WTC11 (cell line): ENCODE measurements around the gene PDE8A. TPM values are rescaled to one million over a fixed set of nuclear protein-coding genes. Genes with fewer than 3 reads are reported as not detected.
A peak's percentile ranks its signal among the peaks of the same experiment; 100 is the strongest.

ENCODE experiments used
- ATAC-seq: fragments of 200-7000 bp; cut with Tn5 transposase; 2 replicates; pipeline ENCODE4 v1.10.0; 2021; ENCODE audit warnings: mild to moderate bottlenecking, moderate library complexity
- CTCF ChIA-PET: fragments of 300-600 bp; sonication (Branson Sonifier 250); formaldehyde crosslinking; loops from one replicate; lab custom pipeline; 2021; ENCODE audit warnings: antibody characterized with exemption; lab: Charles Lee
- POLR2A ChIA-PET: fragments of 350-600 bp; sonication (Branson Sonifier 250); formaldehyde crosslinking; loops from one replicate; lab custom pipeline; 2021; ENCODE audit warnings: antibody characterized with exemption; lab: Charles Lee
- DNase-seq: peaks from one replicate; pipeline ENCODE4 v3.0.0; 2021; ENCODE audit warnings: low spot score
- H3K27ac Mint-ChIP-seq: 2 replicates; pipeline ENCODE4 v1.8.0; 2021; ENCODE audit warnings: mixed read lengths
- H3K27me3 Mint-ChIP-seq: 2 replicates; pipeline ENCODE4 v1.8.0; 2021; ENCODE audit warnings: low read depth, mild to moderate bottlenecking, moderate library complexity, mixed read lengths
- H3K36me3 Mint-ChIP-seq: 2 replicates; pipeline ENCODE4 v1.8.0; 2021; ENCODE audit warnings: mixed read lengths
- H3K4me1 Mint-ChIP-seq: 2 replicates; pipeline ENCODE4 v1.8.0; 2022; ENCODE audit warnings: mixed read lengths
- H3K4me3 Mint-ChIP-seq: 2 replicates; pipeline ENCODE4 v1.8.0; 2021; ENCODE audit warnings: mild to moderate bottlenecking, moderate library complexity, mixed read lengths
- H3K9me3 Mint-ChIP-seq: 2 replicates; pipeline ENCODE4 v1.8.0; 2021; ENCODE audit warnings: mixed read lengths
- CBFB ChIP-seq: sonication (generic); formaldehyde crosslinking; IDR thresholded peaks from 2 replicates; pipeline ENCODE4 v1.8.1; 2022; ENCODE audit warnings: mild to moderate bottlenecking, low read depth, missing genetic modification reagents
- CDX4 ChIP-seq: fragments of 250-450 bp; sonication (Bioruptor Pico); IDR thresholded peaks from 2 replicates; pipeline ENCODE4 v1.9.0; 2021; ENCODE audit warnings: moderate library complexity, mild to moderate bottlenecking, inconsistent platforms, borderline replicate concordance
- CREM ChIP-seq: sonication (generic); formaldehyde crosslinking; IDR thresholded peaks from 2 replicates; pipeline ENCODE4 v1.8.1; 2022; ENCODE audit warnings: mild to moderate bottlenecking, missing genetic modification reagents, moderate library complexity
- ELF4 ChIP-seq: sonication (generic); formaldehyde crosslinking; IDR thresholded peaks from 2 replicates; pipeline ENCODE4 v1.8.1; 2022; ENCODE audit warnings: low read depth, mild to moderate bottlenecking, moderate library complexity, missing genetic modification reagents
- ETV6 ChIP-seq: sonication (generic); formaldehyde crosslinking; IDR thresholded peaks from 2 replicates; pipeline ENCODE4 v1.8.1; 2022; ENCODE audit warnings: mild to moderate bottlenecking, missing genetic modification reagents
- FOXJ3 ChIP-seq: sonication (generic); formaldehyde crosslinking; IDR thresholded peaks from 2 replicates; pipeline ENCODE4 v1.9.0; 2021; ENCODE audit warnings: missing genetic modification reagents, mild to moderate bottlenecking, borderline replicate concordance
- NFE2L1 ChIP-seq: sonication (generic); formaldehyde crosslinking; IDR thresholded peaks from 2 replicates; pipeline ENCODE4 v1.8.1; 2023; ENCODE audit warnings: missing genetic modification reagents
- NFYB ChIP-seq: sonication (generic); formaldehyde crosslinking; conservative IDR thresholded peaks from 2 replicates; pipeline ENCODE4 v1.8.0; 2022; ENCODE audit warnings: low read depth, missing genetic modification reagents
- SP1 ChIP-seq: sonication (generic); formaldehyde crosslinking; conservative IDR thresholded peaks from 2 replicates; pipeline ENCODE4 v1.8.1; 2022; ENCODE audit warnings: missing genetic modification reagents
- STAT6 ChIP-seq: sonication (generic); formaldehyde crosslinking; conservative IDR thresholded peaks from 2 replicates; pipeline ENCODE4 v1.8.1; 2023; ENCODE audit warnings: mild to moderate bottlenecking, low read depth, missing genetic modification reagents, moderate library complexity
- TEAD1 ChIP-seq: sonication (generic); formaldehyde crosslinking; IDR thresholded peaks from 2 replicates; pipeline ENCODE4 v1.8.0; 2022; ENCODE audit warnings: mild to moderate bottlenecking, missing genetic modification reagents
- ZBTB43 ChIP-seq: sonication (generic); formaldehyde crosslinking; IDR thresholded peaks from 2 replicates; pipeline ENCODE4 v1.8.1; 2023; ENCODE audit warnings: mild to moderate bottlenecking, missing genetic modification reagents
- ZMAT4 ChIP-seq: fragments of 250-450 bp; sonication (Bioruptor Pico); IDR thresholded peaks from 2 replicates; pipeline ENCODE4 v1.9.0; 2021; ENCODE audit warnings: mild to moderate bottlenecking
- ZNF121 ChIP-seq: sonication (generic); formaldehyde crosslinking; IDR thresholded peaks from 2 replicates; pipeline ENCODE4 v1.8.0; 2023; ENCODE audit warnings: missing genetic modification reagents
- ZNF263 ChIP-seq: sonication (generic); formaldehyde crosslinking; IDR thresholded peaks from 2 replicates; pipeline ENCODE4 v1.8.1; 2022; ENCODE audit warnings: low read depth, mild to moderate bottlenecking, moderate library complexity, missing genetic modification reagents
- ZNF317 ChIP-seq: sonication (generic); formaldehyde crosslinking; IDR thresholded peaks from 2 replicates; pipeline ENCODE4 v1.8.1; 2023; ENCODE audit warnings: low read depth, mild to moderate bottlenecking, moderate library complexity, missing genetic modification reagents, borderline replicate concordance
- total RNA-seq: library from RNA; stranded (reverse); gene quantifications from 3 replicates; pipeline ENCODE4 v1.2.3, GENCODE V29; 2021
- TF ChIP-seq, protein P1 (sequence below): sonication (generic); formaldehyde crosslinking; IDR thresholded peaks from 2 replicates; pipeline ENCODE4 v1.8.1; 2023; ENCODE audit warnings: mild to moderate bottlenecking, missing genetic modification reagents
- TF ChIP-seq, protein P2 (sequence below): sonication (generic); formaldehyde crosslinking; IDR thresholded peaks from 2 replicates; pipeline ENCODE4 v1.8.0; 2022; ENCODE audit warnings: mild to moderate bottlenecking, missing genetic modification reagents
- TF ChIP-seq, protein P3 (sequence below): fragments of 200-600 bp; IDR thresholded peaks from 2 replicates; pipeline ENCODE4 v1.8.0; 2022; ENCODE audit warnings: antibody characterized with exemption

The PDE8A gene
- total RNA-seq, 1 experiment from 2014 or later: 13.9 TPM

- TF ChIP-seq ZNF121 (CRISPR knock-in tag): no peak
These were observed 183.3 kb downstream of the PDE8A start (continued) for GRCh38 chr15:85164841-85165466.

- ChIA-PET POLR2A (no interaction called here), CTCF (interaction anchor here (1.2 to 2.1 kb wide), 5 partner anchors 11 to 239 kb away, joined by 3 to 14 read pairs (median 10); no protein-coding TSS in a partner anchor)
- no peak overlapping the region for H3K27ac Mint-ChIP-seq
- no peak for ATAC-seq
- H3K4me3 Mint-ChIP-seq: peak overlapping the region; percentile 48
- TF ChIP-seq ZNF121 (CRISPR knock-in tag) (no peak), NFE2L1 (CRISPR knock-in tag) (no peak)
- TF ChIP-seq, all 79 proteins: peak for 0
- H3K4me1 Mint-ChIP-seq: peaks cover 12% of the 10 kb centered on the region
- peaks cover 61% of the 10 kb centered on the region for H3K9me3 Mint-ChIP-seq
- no peak for DNase-seq
- peaks cover 4% of the 10 kb centered on the region; the same call in 1 of the 2 replicates for H3K27me3 Mint-ChIP-seq
- H3K36me3 Mint-ChIP-seq: peaks cover 44% of the 10 kb centered on the region
These were observed 185.9 kb downstream of the PDE8A start for GRCh38 chr15:85167568-85167967.

- Mint-ChIP-seq H3K27ac (no peak overlapping the region), H3K9me3 (peaks cover 59% of the 10 kb centered on the region), H3K27me3 (peaks cover 7% of the 10 kb centered on the region; the same call in 1 of the 2 replicates), H3K36me3 (peaks cover 43% of the 10 kb centered on the region), H3K4me3 (peak overlapping the region; percentile 64), H3K4me1 (peaks cover 12% of the 10 kb centered on the region)
- ChIA-PET CTCF (interaction anchor here (0.5 to 2.1 kb wide), 42 partner anchors 9 to 615 kb away, joined by 3 to 24 read pairs (median 4); partner anchors contain the start of gene PDE8A), POLR2A (interaction anchor here (0.6 to 0.7 kb wide), 2 partner anchors 8 to 171 kb away, joined by 3 to 6 read pairs; no protein-coding TSS in a partner anchor)
- DNase-seq (peak; percentile 83), ATAC-seq (peak; percentile 98)
- TF ChIP-seq CREM (CRISPR knock-in tag): no peak
- TF ChIP-seq ZBTB43: no peak
- TF ChIP-seq, protein P1, sequence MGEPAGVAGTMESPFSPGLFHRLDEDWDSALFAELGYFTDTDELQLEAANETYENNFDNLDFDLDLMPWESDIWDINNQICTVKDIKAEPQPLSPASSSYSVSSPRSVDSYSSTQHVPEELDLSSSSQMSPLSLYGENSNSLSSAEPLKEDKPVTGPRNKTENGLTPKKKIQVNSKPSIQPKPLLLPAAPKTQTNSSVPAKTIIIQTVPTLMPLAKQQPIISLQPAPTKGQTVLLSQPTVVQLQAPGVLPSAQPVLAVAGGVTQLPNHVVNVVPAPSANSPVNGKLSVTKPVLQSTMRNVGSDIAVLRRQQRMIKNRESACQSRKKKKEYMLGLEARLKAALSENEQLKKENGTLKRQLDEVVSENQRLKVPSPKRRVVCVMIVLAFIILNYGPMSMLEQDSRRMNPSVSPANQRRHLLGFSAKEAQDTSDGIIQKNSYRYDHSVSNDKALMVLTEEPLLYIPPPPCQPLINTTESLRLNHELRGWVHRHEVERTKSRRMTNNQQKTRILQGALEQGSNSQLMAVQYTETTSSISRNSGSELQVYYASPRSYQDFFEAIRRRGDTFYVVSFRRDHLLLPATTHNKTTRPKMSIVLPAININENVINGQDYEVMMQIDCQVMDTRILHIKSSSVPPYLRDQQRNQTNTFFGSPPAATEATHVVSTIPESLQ (CRISPR knock-in tag): no peak
- no peak for TF ChIP-seq ZNF317 (CRISPR knock-in tag)
- TF ChIP-seq ELF4 (CRISPR knock-in tag): no peak
- no peak for TF ChIP-seq STAT6 (CRISPR knock-in tag)
- TF ChIP-seq CDX4 (CRISPR knock-in tag): no peak
- no peak for TF ChIP-seq CBFB
- 0 out of 2 replicates have a peak, but pooled peaks have one; percentile 29 for TF ChIP-seq ZNF263 (CRISPR knock-in tag)
- 0 out of 2 replicates have a peak, but pooled peaks have one; percentile 13 for TF ChIP-seq NFYB
- TF ChIP-seq TEAD1 (CRISPR knock-in tag): no peak
- TF ChIP-seq, protein P2, sequence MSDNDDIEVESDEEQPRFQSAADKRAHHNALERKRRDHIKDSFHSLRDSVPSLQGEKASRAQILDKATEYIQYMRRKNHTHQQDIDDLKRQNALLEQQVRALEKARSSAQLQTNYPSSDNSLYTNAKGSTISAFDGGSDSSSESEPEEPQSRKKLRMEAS (CRISPR knock-in tag): no peak
- TF ChIP-seq ZMAT4: no peak
- peak; percentile 75 for TF ChIP-seq SP1
- TF ChIP-seq ETV6 (CRISPR knock-in tag): no peak
- TF ChIP-seq, protein P3, sequence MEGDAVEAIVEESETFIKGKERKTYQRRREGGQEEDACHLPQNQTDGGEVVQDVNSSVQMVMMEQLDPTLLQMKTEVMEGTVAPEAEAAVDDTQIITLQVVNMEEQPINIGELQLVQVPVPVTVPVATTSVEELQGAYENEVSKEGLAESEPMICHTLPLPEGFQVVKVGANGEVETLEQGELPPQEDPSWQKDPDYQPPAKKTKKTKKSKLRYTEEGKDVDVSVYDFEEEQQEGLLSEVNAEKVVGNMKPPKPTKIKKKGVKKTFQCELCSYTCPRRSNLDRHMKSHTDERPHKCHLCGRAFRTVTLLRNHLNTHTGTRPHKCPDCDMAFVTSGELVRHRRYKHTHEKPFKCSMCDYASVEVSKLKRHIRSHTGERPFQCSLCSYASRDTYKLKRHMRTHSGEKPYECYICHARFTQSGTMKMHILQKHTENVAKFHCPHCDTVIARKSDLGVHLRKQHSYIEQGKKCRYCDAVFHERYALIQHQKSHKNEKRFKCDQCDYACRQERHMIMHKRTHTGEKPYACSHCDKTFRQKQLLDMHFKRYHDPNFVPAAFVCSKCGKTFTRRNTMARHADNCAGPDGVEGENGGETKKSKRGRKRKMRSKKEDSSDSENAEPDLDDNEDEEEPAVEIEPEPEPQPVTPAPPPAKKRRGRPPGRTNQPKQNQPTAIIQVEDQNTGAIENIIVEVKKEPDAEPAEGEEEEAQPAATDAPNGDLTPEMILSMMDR: peak; percentile 69
- TF ChIP-seq FOXJ3 (CRISPR knock-in tag): no peak
These were observed 187.1 kb downstream of the PDE8A start for GRCh38 chr15:85168642-85169173.
